ENCODE measurements around the gene REEP1.

The REEP1 gene

DNA sequence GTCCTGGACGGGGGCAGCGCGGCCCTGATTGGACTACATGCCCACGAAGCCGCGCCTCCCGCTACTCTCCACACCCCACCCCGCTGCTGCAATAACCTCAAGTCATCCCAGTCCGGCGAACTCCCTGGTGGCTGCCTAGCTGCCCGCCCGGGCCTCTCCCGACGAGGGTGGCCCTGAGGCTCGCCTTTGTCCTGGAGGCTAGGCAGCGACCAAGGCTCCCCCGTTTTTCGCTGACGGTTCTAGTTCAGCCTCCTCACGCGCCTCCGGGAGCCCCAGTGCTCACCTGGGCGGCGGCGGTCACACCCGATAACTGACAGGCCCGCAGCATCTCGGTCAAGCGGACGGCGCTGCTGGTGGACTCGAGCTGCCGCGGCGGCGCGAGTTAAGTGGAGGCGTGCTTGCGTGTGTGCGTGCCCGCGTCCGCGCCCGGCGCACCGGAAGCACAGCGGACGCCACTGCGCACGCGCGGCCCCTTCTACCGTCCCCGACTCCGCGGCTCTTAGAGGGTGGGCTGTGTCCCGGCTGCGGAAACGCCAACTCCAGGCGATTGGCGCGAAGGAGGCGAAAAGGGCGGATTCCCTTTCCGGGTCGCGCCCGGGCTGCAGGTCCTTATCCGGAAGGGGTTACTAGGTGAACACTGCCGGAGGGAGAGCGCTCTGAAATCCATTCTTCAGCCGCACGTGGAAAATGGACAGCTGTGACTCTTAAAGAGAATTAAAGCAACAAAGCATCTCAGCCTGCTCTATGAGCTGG lies 142.2 kb downstream of the REEP1 start, which contains the start of gene IMMT (continued):
- TF ChIP-seq, protein P1, sequence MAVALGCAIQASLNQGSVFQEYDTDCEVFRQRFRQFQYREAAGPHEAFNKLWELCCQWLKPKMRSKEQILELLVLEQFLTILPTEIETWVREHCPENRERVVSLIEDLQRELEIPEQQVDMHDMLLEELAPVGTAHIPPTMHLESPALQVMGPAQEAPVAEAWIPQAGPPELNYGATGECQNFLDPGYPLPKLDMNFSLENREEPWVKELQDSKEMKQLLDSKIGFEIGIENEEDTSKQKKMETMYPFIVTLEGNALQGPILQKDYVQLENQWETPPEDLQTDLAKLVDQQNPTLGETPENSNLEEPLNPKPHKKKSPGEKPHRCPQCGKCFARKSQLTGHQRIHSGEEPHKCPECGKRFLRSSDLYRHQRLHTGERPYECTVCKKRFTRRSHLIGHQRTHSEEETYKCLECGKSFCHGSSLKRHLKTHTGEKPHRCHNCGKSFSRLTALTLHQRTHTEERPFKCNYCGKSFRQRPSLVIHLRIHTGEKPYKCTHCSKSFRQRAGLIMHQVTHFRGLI (tag by site-specific recombination; IDR thresholded peaks at IDR 0.05): peak; percentile 93
- TF ChIP-seq, protein P2, sequence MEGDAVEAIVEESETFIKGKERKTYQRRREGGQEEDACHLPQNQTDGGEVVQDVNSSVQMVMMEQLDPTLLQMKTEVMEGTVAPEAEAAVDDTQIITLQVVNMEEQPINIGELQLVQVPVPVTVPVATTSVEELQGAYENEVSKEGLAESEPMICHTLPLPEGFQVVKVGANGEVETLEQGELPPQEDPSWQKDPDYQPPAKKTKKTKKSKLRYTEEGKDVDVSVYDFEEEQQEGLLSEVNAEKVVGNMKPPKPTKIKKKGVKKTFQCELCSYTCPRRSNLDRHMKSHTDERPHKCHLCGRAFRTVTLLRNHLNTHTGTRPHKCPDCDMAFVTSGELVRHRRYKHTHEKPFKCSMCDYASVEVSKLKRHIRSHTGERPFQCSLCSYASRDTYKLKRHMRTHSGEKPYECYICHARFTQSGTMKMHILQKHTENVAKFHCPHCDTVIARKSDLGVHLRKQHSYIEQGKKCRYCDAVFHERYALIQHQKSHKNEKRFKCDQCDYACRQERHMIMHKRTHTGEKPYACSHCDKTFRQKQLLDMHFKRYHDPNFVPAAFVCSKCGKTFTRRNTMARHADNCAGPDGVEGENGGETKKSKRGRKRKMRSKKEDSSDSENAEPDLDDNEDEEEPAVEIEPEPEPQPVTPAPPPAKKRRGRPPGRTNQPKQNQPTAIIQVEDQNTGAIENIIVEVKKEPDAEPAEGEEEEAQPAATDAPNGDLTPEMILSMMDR (tag by site-specific recombination; IDR thresholded peaks at IDR 0.05): peak; percentile 26; the same call in 1 of the 2 replicates
- TF ChIP-seq ZNF585B (tag by site-specific recombination; IDR thresholded peaks at IDR 0.05) (peak; percentile 15; the same call in 1 of the 2 replicates), ZNF239 (tag by site-specific recombination; IDR thresholded peaks at IDR 0.05) (0 out of 2 replicates have a peak, but pooled peaks have one; percentile 37), ZBTB17 (tag by site-specific recombination; IDR thresholded peaks at IDR 0.05) (peak; percentile 54), ZXDB (tag by site-specific recombination; IDR thresholded peaks at IDR 0.05) (peak; percentile 76; the same call in 1 of the 2 replicates), ZNF654 (tag by site-specific recombination; IDR thresholded peaks at IDR 0.05; ENCODE audit: low read depth) (no peak), EGR2 (tag by site-specific recombination; IDR thresholded peaks at IDR 0.05; ENCODE audit: low read depth) (peak; percentile 6; the same call in 1 of the 2 replicates), REPIN1 (tag by site-specific recombination; IDR thresholded peaks at IDR 0.05; ENCODE audit: low read depth) (peak; percentile 85; the same call in 1 of the 2 replicates), GLI2 (tag by site-specific recombination; IDR thresholded peaks at IDR 0.05; ENCODE audit: borderline replicate concordance, low read depth) (no peak), OSR2 (tag by site-specific recombination; IDR thresholded peaks at IDR 0.05) (0 out of 2 replicates have a peak, but pooled peaks have one; percentile 27), GLIS1 (tag by site-specific recombination; IDR thresholded peaks at IDR 0.05) (peak; percentile 46; the same call in 1 of the 2 replicates), ZNF335 (tag by site-specific recombination; conservative IDR thresholded peaks at IDR 0.05) (peak; percentile 99), SCRT2 (tag by site-specific recombination; IDR thresholded peaks at IDR 0.05) (peak; percentile 53; the same call in 1 of the 2 replicates), ZFHX2 (tag by site-specific recombination; conservative IDR thresholded peaks at IDR 0.05) (peak; percentile 54), KLF7 (tag by site-specific recombination; IDR thresholded peaks at IDR 0.05; ENCODE audit: borderline replicate concordance) (peak; percentile 95), ZNF24 (tag by site-specific recombination; IDR thresholded peaks at IDR 0.05) (peak; percentile 46; the same call in 1 of the 2 replicates), BCL11A (tag by site-specific recombination; IDR thresholded peaks at IDR 0.05; ENCODE audit: low read depth) (peak; percentile 69; the same call in 1 of the 2 replicates), KLF10 (tag by site-specific recombination; IDR thresholded peaks at IDR 0.05) (peak; percentile 52; the same call in 1 of the 2 replicates), ZNF76 (tag by site-specific recombination; IDR thresholded peaks at IDR 0.05; ENCODE audit: borderline replicate concordance, low read depth) (0 out of 2 replicates have a peak, but pooled peaks have one; percentile 47), ZFP69B (tag by site-specific recombination; IDR thresholded peaks at IDR 0.05) (no peak)
- TF ChIP-seq, protein P3, sequence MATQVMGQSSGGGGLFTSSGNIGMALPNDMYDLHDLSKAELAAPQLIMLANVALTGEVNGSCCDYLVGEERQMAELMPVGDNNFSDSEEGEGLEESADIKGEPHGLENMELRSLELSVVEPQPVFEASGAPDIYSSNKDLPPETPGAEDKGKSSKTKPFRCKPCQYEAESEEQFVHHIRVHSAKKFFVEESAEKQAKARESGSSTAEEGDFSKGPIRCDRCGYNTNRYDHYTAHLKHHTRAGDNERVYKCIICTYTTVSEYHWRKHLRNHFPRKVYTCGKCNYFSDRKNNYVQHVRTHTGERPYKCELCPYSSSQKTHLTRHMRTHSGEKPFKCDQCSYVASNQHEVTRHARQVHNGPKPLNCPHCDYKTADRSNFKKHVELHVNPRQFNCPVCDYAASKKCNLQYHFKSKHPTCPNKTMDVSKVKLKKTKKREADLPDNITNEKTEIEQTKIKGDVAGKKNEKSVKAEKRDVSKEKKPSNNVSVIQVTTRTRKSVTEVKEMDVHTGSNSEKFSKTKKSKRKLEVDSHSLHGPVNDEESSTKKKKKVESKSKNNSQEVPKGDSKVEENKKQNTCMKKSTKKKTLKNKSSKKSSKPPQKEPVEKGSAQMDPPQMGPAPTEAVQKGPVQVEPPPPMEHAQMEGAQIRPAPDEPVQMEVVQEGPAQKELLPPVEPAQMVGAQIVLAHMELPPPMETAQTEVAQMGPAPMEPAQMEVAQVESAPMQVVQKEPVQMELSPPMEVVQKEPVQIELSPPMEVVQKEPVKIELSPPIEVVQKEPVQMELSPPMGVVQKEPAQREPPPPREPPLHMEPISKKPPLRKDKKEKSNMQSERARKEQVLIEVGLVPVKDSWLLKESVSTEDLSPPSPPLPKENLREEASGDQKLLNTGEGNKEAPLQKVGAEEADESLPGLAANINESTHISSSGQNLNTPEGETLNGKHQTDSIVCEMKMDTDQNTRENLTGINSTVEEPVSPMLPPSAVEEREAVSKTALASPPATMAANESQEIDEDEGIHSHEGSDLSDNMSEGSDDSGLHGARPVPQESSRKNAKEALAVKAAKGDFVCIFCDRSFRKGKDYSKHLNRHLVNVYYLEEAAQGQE (tag by site-specific recombination; IDR thresholded peaks at IDR 0.05): 0 out of 2 replicates have a peak, but pooled peaks have one; percentile 14
- TF ChIP-seq, protein P4, sequence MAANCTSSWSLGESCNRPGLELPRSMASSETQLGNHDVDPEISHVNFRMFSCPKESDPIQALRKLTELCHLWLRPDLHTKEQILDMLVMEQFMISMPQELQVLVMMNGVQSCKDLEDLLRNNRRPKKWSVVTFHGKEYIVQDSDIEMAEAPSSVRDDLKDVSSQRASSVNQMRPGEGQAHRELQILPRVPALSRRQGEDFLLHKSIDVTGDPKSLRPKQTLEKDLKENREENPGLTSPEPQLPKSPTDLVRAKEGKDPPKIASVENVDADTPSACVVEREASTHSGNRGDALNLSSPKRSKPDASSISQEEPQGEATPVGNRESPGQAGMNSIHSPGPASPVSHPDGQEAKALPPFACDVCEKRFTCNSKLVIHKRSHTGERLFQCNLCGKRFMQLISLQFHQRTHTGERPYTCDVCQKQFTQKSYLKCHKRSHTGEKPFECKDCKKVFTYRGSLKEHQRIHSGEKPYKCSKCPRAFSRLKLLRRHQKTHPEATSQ (tag by site-specific recombination; IDR thresholded peaks at IDR 0.05): 0 out of 2 replicates have a peak, but pooled peaks have one; percentile 46
- TF ChIP-seq, protein P5, sequence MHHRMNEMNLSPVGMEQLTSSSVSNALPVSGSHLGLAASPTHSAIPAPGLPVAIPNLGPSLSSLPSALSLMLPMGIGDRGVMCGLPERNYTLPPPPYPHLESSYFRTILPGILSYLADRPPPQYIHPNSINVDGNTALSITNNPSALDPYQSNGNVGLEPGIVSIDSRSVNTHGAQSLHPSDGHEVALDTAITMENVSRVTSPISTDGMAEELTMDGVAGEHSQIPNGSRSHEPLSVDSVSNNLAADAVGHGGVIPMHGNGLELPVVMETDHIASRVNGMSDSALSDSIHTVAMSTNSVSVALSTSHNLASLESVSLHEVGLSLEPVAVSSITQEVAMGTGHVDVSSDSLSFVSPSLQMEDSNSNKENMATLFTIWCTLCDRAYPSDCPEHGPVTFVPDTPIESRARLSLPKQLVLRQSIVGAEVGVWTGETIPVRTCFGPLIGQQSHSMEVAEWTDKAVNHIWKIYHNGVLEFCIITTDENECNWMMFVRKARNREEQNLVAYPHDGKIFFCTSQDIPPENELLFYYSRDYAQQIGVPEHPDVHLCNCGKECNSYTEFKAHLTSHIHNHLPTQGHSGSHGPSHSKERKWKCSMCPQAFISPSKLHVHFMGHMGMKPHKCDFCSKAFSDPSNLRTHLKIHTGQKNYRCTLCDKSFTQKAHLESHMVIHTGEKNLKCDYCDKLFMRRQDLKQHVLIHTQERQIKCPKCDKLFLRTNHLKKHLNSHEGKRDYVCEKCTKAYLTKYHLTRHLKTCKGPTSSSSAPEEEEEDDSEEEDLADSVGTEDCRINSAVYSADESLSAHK (tag by site-specific recombination; IDR thresholded peaks at IDR 0.05): 0 out of 2 replicates have a peak, but pooled peaks have one; percentile 29

Data from HEK293 (cell line).